Cerebellar cortex (tissue), 1 donor: ENCODE data around the gene RNASE4.
"Not testable (repeated sequence)": the region's sequence is repeated elsewhere in the genome, so short reads cannot be mapped to it uniquely, and the experiment has no call there.

Experiments used
- DNase-seq: peaks from one replicate; pipeline ENCODE4 v3.0.0-alpha.2; 2015; ENCODE audit warnings: low spot score

The RNASE4 gene

GRCh38 chr14:20683891-20684661, at the start of gene RNASE4:
TSS of gene RNASE4 (plus strand) at chr14:20684560. CDS start at chr14:20699372, 14,812 bp downstream.
- DNase-seq: peak; percentile 86

- DNase-seq: no peak
These were observed 42.8 kb upstream of the RNASE4 start, which contains the start of gene OR6S1 for GRCh38 chr14:20641591-20641990. TSS of gene OR6S1 (minus strand) at chr14:20641691. CDS start at chr14:20641691, 0 bp downstream.

- DNase-seq: no peak
These were observed 42.2 kb upstream of the RNASE4 start for GRCh38 chr14:20642182-20642581.

- DNase-seq: not testable (repeated sequence)
These were observed 41.6 kb upstream of the RNASE4 start for GRCh38 chr14:20642755-20643154.

- DNase-seq: no peak
These were observed 39.8 kb upstream of the RNASE4 start for GRCh38 chr14:20644520-20644919.

- DNase-seq: no peak
These were observed 38.9 kb upstream of the RNASE4 start for GRCh38 chr14:20645481-20645880.

GRCh38 chr14:20652996-20653975, 31.1 kb upstream of the RNASE4 start:
- peak; percentile 83 for DNase-seq

- no peak for DNase-seq
These were observed 28.5 kb upstream of the RNASE4 start for GRCh38 chr14:20655851-20656250.

GRCh38 chr14:20656274-20656673, 28.1 kb upstream of the RNASE4 start:
- no peak for DNase-seq

- peak; percentile 45 for DNase-seq
These were observed 26.8 kb upstream of the RNASE4 start for GRCh38 chr14:20657216-20658211.

GRCh38 chr14:20658246-20658645, 26.1 kb upstream of the RNASE4 start:
- no peak for DNase-seq

GRCh38 chr14:20659336-20659735, 25.0 kb upstream of the RNASE4 start:
- DNase-seq: no peak

GRCh38 chr14:20659813-20660395, 24.5 kb upstream of the RNASE4 start:
- DNase-seq: no peak

GRCh38 chr14:20661197-20661596, 23.2 kb upstream of the RNASE4 start:
- no peak for DNase-seq

GRCh38 chr14:20662968-20663732, 21.2 kb upstream of the RNASE4 start:
- DNase-seq: peak; percentile 94

- not testable (repeated sequence) for DNase-seq
These were observed 17.9 kb upstream of the RNASE4 start for GRCh38 chr14:20666400-20666961.

- DNase-seq: no peak
These were observed 16.4 kb upstream of the RNASE4 start for GRCh38 chr14:20667957-20668356.

GRCh38 chr14:20668969-20669368, 15.4 kb upstream of the RNASE4 start:
- no peak for DNase-seq

- DNase-seq: no peak
These were observed 12.6 kb upstream of the RNASE4 start for GRCh38 chr14:20671597-20672283.
